Activated CD4-positive, CD25-positive, alpha-beta regulatory T cell treated with anti-CD3 and anti-CD28 coated beads, Interleukin-2, amount 50 U/mL, for 24 hours (primary cell): ENCODE data around the gene SRCIN1.
A peak's percentile ranks its signal among the peaks of the same experiment; 100 is the strongest.

Experiments used
- ATAC-seq, 2 donors: fragments of 150-1000 bp; cut with Tn5 transposase; one replicate each; pipeline ENCODE4 v1.10.0; 2021; ENCODE audit warnings: mild to moderate bottlenecking in 1 of 2, moderate library complexity in 1 of 2

SRCIN1 gene

DNA sequence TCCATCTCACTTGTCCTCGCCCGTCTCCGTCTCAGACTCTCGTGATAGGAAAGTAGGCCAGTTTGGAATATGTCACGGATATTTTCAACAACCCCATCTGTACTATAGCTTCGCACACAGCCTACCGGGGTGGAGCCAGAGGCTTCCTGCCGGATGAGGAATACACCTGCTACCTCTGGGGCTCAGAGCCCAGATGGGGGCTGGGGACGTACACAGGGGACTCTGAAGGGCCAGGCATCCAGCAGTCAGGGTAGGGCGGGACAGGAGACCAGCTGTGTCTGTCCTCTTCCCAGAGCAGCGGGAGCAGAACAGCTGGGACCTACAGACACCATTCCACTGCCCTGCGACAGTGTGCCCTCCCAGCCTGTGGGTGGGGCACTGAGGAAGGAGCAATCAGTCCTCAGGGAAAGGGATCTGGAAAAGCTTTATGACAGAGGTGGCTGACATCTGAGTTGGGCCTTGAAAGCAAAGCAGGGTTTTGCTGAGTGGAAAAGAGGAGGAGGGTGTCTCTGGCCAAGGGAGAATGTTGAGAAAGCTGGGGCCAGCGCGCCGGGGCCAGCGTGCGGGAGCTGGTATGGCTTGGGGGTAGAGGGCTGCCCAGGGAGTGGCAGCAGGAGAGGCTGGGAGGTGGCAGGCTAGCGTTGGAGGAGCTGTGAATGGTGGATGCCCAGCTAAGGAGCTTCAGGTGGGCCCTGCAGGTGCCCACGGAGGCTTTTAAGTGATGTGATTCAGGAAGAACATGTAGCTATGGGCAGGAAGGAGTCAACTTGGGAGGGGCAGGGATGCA is 11.5 kb upstream of the SRCIN1 start:
- ATAC-seq = no peak

DNA sequence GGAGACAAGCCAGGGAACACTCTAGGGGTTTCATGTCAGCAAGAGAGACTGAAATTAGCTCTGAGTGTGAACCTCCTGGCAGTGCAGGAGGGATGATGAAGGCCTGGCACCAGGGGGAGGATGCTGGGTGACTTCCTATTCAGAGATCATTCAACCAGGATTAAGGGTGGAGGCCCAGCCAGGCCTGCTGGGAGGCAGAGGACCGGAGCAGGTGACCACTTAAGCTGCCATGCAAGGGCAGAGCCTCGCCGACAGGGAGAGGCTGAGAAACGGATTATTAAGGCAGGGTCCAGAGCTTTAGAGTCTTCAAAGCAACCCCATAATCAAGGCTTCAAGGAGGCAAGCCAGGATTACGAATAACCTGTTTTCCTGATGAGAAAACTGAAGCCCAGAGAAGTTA is 10.6 kb upstream of the SRCIN1 start:
- ATAC-seq = no peak

DNA sequence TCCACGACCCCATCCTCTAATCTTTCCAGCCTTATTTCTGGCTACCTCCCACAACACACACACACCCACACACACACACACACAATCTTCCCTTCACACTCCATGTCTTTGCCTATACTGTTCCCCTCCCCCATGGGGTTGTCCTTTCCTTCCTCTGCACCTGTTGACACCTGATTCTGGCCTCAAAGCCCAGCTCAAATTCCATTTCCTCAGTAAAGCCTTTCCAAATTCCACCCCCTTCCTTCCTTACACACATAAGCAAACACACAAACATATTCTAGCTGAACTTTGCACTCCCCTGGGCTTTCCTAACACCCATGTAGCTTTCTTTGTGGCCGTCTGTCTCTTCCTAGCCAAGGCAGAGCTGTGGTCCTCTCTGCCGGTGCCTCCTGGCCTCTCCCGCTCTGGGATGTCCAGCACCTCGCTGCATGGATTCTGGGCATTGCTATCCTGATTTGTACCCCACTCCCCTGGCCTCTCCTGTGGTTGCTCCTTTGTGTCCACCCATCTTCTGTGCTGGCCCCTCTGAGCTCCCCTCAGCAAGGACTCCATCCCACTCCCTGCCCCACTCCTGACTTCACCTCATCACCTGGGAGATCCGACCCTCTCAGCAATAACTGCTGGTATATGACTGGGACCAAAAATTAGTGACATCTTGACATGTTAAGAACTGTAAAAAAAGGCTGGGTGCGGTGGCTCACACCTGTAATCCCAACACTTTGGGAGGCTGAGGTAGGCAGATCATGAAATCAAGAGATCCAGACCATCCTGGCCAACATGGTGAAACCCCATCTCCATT is 8.4 kb upstream of the SRCIN1 start:
- no peak for ATAC-seq

DNA sequence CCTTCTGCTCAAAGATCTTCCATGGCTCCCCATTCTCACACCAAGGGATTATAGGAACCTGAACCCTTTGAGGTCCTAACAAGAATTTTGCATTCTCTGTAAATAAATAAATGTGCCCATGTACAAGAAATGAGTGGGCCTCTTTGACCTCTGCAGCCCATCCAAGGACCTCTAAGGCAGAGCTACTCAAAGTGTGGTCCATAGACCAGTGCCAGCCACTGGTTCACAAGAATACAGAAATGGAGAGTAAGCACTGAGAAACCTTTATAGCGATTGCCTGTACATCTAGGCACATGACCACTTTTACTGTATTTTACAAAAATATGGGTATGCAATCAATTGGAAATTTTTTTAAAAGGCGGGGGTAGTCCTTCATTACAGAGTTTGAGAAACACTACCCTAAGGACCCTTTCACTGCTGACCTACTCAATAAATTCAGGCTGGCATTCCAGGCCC is 7.8 kb upstream of the SRCIN1 start:
- ATAC-seq = no peak

DNA sequence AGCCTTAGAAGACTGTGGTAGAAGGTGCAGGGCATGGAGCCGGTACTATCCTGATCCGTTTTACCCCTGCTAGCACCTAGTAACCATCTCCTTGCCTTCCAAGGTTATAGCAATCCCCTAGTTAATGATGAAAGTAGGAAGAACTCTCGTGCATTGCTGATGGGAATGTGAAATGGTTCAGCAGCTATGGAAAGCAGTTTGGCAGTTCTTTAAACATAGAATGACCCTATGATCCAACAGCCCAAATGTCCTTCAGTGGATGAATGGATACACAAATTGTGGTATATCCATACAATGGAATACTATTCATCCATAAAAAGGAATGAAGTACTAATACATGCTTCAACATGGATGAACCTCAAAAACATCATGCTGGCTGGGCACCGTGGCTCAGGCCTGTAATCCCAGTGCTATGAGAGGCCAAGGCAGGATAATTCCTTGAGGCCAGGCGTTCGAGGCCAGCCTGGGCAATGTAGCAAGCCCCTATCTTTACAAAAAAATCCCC is 6.2 kb upstream of the SRCIN1 start:
- no peak for ATAC-seq

DNA sequence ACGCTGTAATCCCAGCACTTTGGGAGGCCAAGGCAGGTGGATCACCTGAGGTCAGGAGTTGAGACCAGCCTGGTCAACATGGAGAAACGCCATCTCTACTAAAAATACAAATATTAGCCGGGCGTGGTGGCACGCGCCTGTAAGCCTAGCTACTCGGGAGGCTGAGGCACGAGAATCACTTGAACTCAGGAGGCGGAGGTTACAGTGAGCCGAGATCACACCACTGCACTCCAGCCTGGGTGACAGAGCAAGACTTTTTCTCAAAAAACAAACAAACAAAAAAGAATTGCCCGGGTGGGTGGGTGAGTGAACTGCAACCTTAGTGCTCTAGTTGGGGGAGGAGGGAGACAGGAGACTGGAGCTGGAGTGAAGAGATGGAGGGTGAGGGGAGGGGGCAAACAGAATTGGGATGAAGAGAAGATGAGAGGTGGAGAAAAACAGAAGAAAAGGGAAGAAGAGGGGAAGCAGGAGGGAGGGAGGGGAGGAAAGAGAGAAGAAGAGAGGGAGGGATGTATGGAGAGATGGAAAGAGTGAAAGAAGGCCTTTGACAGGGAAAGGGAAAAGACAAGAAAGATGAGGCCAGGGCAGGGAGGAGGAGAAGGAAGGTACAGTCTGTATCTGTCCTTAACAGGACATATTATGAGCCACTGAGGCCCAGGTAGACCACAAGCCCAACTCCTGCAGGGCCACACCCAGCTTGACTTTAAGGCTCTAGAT is 5.5 kb upstream of the SRCIN1 start:
- ATAC-seq = no peak

DNA sequence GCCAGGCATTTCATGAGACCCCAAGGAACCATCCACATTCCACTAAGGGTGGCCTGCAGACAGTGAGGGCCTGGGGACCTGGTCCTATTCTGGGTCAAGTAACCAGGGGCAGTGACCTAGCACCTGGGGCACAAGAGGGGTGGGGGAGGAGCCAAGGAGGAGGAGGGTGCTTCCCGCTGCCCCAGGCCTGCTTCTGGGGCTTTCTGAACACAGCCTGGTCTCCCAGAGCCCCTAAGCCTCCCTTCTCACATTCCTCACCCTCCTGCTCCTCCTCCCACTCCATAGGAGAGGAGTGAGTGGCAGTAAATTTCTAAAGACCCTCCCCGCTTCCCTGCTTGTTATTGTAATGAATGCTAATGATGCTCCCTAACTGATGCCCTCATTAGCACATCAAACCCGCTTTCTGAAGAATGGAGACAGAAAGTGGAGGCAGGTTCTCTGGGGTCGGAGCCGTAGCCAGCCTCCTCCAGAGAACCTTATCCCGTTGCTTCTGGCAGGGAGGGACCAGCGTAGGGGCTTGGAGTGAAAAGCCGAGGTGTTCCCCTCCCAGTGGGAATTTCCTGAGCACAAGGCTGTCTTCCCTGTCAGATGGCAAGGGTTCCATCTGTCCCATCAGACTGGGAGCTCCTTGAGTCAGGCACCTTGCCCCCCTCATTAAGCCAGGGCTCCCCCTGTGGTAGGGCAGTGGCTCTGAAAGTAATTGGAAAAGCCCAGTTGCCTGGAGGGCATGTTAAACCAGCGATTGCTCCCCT is 3.7 kb upstream of the SRCIN1 start:
- no peak for ATAC-seq

DNA sequence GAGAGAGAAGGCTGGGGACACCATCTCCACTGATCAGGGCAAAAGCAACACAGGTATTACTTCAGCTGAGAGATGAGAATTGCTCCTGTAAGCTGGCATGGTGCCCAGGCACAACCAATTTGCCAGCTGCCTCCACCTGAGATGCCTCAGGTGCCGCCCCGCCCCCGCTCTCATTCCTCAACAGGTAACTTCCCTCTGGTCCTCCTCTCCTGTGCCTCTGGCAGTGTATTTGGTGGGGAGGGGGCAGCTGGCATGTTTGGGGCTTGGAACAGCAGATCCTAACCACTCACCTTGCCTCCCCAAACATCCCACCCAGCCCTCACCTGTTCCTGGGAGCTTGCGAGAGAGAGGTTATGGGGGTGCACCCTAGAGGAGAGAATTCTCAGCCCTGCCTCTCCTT is 2.9 kb upstream of the SRCIN1 start:
- ATAC-seq = no peak

DNA sequence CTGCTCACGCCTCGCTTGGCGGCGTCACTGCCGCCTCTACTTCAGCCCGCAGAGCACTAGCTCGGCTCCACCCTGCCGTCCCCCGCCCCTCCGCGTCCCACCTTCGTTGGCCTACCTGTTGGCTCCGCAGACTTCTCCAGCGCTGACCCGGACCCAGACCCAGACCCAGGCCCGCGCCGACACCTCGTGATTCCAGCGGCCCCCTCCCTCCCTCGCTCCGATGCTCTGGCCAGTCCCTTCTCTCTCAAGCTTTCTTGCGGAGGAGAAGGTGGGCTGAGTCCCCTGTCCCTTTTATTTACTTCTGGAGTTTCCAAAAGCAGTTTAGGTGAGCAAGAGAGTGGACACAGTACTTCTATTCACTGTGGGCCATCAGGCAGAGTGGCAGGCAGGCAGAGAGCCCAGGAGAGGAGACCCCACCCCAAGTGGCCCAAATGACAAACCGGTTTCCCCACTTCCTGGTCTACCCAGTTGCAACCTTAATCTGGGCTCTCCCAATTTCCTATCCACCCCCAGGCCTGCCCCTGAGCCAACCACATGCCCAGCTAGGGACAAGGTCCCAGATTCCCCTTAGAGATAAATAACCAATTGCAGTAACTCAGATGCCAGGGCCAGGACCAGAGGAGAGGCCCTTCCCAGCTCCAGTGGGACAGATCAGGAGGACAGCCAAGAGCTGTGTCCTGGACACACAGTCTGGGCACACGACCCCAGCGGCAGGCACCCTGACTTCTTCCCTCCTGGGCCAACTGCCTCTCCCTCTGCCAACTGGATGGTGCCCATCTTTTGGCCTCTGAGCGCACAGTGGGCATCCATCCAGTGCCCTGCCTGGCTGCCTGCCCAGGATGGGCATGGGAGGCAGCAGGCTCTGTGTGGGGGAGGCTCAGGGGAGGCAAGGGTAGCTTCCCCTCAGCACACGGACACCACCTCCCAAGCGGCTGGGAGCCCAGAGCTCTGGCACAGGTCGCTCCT is 1.2 kb upstream of the SRCIN1 start:
- no peak for ATAC-seq

DNA sequence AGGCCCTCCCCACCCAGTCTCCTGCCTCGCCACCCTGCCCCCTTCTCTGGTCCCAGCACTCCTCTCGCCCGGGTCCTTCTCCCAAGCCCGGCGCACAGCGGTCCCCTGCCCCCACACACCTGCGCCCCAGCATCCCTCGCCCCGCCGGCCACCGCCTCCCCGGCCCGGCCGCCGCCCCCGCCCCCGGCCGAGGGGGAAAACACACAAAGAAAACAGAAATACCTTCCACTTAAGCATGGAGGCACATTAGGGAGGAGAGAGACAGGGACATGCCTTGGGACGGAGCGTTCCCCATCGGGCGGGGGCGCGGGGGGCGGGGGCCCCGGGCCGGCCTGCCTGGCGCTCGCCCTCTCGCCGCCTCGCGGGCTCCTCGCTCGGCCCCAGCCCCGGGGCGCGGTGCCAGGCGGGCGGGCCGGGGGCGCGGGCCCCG is 326 bp downstream of the SRCIN1 start:
- no peak for ATAC-seq

DNA sequence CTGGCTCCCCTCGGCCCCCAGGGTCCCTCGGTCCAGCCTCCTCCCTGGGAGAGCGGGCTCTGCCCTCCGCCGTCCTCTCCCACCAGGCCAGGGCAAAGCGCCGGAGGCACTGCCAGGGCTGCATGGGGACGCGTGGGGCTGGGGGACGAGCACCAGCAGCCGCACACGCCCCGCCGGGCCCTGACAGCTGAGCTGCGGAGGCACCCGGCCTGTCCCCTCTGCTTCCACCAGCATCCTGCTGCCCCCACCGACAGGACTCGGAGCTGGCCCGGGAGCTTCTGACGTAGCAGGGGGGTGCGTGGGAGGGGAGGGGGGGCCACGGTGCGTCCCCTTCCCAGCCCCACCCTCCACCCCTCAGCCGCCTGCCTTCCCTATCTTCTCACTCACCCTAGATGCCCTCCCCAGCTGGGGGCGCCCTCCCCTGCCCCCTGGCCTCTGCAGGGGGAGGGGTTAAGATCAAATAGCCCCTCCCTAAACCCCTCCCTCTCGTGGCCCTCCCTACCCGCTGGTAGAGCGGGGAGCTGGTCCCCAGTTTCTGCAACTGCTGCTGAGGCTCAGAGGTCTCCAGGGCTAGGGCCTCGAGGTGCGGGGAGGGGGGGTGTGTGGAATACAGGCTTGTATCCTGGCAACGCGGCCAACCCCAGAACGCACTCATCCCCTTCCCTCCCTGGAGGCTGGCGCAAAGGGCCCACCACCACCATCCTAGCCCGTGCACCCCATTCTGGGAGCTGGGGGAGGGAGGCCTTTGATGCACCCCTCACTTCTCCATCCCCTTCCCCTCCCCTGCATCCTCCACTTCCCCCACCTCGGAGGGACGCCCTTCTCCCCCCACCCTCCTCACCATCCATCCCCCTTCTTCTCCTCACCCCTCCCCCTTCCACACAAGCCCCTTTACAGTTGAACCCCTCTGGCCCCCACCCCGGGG is 1.0 kb downstream of the SRCIN1 start:
- ATAC-seq = peak in 1 of 2 donors; percentile 17

DNA sequence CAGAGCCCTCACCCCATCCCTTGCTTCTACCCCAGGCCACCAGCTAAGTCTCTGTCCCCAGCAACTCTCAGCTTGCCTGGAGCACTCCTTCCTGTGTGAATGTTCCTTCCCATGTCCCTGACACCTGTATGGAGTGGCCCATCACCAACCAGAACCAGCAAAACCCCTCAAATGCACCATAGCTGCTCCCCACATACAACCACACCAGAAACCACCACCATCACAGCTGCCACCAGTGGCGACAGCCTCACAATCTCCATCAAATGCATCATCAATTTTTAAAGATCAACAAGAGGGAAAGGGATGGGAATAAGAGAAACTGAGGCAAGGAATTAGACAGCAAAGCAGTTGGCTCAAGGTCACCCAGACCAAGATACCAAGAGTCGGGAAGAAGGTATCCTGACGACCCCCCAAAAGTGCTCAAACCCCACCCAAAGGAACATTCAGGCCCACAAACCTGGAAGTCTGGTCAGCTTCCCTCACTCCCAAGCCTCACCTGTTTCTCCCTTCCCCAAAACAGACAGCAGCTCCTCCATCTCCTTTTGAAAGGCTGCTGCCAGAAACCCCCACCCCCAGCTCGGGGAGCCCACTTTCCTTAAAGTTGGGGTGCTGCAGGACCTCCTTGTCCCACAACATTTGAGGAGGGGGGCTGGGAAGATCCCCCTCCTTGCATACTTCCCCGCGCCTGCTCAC is 1.8 kb downstream of the SRCIN1 start:
- no peak for ATAC-seq

DNA sequence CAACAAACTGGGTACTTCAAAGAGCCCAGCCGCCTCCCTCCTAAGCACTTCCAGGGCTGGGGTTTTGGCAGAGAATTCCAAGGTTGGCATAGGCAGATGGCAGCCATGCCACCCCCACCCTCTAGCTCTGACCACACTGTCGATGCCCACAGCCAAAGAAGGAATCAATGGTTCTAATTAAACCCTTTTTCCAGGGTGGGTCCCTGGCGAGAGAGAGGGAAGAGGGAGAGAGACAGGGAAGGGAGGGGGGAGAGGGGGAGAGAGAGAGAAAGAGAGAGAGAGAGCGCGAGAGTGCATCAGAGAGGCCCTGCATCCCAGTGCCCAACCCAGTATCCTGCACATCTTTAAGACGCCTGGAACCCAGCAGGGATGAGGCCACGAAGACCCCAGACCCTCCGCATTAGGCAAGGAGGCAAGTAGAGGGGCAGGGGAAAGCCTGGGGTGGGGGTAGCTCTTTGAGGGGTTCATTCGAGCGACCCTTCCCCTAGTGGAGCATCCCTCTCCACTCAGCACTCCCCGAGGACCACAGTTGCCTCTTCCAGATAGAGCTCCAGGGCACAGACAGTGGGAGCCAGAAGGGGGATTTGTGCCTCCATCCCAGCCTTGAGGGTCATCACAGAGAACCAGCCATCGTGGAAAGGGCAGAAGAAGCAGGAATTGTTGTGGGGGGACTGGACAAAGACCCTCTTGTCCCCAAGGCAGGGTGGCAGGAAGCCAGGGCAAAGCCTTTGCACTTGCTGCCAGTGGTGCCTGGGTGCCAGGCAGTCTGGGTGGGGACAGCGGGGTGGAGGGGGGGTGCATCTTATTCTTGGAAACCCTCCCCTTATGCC is 2.6 kb downstream of the SRCIN1 start:
- no peak for ATAC-seq

DNA sequence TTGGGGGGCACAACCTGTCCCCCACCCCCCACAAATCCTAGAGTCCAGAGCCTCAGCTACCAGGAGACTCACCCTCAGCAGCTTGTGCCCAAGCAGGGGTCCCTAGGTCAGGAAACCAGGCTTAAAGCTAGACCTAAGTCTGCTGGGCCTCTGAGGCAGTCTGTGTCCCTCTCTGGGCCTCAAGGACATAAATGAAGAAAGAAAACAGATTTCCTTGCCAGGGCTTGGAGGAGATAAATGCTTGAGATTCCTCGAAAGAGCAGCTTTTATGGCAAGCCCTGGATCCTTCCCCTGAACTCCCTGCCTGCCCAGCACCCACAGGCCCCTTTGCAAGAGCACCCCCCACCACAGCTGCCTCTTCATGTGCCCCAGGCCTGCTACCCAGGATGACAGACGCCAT is 3.3 kb downstream of the SRCIN1 start:
- ATAC-seq = no peak

DNA sequence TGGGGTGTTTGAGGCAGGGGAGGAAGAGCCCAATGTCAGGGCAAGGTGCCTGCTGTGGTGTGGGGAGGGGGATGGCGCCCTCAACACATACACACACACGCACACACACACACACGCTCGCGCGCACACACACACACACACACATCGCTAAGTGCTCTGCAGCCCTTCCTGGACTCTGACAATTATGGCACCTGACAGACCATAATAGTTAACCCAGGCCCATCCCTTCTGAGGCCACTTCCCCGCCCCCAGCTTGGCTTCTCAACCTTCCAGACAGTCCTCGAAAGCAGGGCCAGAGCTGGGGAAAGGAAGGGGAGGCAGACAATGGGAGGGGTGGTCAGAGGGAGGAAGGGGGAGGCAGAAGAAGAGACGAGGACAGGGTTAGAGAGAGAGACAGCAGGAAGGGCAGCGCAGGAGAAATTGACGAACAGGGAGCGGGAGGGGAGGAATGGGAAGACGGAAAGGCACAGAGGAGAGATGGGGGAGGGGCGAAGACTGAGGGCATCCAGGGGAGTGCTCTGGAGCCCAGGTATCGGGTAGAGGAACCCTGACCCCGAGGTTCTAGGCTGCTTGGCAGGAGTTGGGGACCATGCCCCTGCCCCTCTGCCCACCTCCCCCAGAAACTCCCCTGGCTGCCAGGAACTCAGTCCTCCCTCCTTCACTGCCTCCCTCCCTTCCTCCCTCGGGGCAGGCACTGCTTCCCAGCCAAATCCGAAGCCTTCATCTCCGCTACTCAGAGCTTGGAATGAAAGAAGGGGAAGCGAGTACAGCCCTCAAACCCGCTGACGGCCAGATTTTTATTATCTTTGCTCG is 4.0 kb downstream of the SRCIN1 start:
- ATAC-seq = no peak

DNA sequence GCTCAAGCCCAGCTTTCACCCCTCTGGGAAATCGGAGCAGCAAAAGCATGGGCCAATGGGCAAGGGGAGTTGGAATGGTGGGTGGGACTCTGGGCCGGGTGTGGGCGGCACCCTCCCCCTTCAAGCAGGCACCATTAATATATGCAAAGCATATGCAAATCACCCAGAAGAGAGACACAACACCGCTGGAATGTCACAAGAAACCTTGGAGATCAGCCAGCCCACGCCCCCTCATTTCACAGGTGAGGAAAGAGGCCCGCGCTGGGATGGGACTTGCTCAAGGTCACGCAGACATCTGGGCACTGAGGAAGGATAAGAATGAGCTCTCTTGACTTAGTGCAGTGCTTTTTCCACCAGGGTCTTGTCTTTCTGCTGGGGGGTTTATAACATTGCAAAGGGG is 4.8 kb downstream of the SRCIN1 start:
- ATAC-seq = no peak

DNA sequence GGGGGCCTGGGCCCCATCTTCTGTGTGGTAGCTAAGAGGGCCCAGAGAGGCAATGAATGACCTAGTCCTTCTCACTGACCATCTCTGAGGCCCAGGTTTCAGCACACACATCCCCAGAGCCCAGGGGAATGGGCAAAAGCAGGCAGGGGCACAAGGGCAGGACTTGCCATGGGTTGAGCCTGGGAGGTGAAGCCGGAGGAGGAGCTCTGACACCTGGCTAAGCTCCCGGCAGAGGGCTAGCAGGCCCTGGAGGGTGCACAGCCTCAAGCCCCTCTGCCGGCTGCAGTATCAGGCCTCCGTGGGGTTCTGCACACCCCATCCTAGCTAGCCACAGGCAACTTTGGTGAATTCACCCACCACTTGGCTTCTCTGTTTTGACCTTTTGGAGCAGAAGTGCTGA is 5.3 kb downstream of the SRCIN1 start:
- ATAC-seq = no peak

DNA sequence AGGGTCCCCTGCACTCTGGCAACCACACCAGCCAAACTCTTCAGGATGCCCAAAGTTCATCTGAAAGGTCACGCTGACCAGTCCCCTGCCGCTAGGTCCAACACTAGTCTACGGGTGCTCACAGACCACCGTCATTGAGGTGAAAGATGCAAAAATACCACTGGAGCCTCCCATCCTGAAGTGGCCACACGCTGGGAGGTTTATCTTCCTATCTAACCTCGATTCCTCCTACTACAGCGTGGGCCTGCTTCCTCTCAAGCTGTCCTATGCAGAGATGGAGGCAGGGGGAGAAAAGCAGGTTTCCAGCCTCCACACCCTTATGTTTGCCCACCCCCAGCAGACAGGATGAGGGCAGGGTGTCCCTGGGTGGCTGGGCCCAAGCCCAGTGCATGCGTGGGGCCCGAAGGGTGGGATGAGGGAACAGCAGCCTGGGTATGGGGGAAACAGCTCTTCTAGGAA is 6.3 kb downstream of the SRCIN1 start:
- ATAC-seq = no peak
